ENCODE measurements around the gene QRICH2.
"Not testable (repeated sequence)": the region's sequence is repeated elsewhere in the genome, so short reads cannot be mapped to it uniquely, and the experiment has no call there.

The QRICH2 gene

DNA sequence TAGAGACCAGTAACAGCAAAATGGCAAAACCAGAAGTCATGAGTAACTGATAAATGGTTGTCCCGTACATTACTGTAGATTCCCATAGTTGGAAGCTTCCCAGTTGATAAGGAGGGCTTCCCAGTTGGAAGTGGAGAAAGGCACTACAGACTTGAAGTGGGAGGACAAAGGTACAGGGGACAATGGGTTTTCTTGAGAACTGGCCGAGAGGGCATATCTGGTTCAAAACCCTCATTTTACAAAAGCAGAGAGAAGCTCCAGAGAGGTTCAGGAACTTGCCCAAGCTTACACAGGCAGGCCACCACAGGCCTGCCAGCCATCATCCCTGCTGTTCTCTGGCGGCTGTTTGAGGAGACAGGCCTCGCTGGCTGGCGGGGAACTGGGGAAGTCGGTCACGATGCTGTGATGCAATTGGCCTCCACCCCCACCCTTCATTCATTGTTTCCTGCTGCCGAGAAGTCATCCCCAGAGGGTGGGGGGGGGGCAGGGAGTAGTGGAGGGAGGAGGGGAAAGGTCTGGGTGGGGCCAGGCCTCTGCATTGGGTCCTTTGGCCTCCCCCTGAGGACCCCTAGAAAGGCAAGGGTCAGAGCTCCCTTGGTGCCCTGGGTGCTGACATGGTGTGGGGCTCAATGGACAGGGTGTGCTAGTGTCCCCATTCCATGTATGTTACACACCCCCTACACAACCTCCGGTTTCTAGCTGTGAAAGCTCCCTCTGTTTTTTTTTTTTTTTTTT, 39.9 kb downstream of the QRICH2 start:
- in situ Hi-C loops (cut with MboI; ENCODE audit: low sequenced_read_pairs) = loop anchor here (10.0 kb wide), 2 partner anchors 53 to 123 kb away; partner anchors contain the start of gene FOXJ1

DNA sequence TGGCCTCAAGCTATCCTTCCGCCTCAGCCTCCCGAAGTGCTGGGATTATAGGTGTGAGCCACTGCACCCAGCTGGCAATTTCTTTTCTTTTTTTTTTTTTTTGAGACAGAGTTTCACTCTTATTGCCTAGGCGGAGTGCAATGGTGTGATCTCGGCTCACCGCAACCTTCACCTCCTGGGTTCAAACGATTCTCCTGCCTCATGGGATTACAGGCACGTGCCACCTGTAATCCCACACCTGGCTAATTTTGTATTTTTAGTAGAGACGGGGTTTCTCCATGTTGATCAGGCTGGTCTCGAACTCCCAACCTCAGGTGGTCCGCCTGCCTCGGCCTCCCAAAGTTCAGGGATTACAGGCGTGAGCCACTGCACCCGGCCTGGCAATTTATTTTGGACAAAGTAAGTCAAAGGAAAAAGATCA, 40.5 kb downstream of the QRICH2 start:
- in situ Hi-C loops (cut with MboI; ENCODE audit: low sequenced_read_pairs) = loop anchor here (10.0 kb wide), 2 partner anchors 53 to 123 kb away; partner anchors contain the start of gene FOXJ1

DNA sequence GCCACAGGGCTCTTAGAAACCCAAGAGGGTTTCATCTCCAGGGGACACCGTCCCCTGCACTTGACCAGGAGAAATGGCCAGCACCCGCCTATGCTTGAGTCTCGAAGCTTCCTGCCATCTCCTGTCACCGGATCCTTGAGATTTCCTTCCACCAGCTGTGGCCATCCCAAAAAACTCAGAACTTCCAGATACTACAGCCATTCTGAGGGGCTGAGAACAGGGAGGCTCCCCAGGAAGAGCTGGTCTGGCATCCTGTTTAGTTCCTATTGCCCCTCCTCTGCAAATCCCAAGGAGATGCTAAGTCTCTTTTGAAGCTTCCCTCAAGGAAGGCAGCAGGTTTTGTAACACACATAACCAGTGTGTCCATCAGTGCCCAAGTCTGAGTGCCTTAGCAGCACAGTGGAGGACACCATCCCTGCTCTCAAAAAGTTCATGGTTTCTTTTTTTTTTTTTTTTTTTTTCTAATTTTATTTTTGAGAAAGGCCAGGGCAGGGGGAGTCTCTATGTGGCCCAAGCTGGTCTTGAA, 41.0 kb downstream of the QRICH2 start:
- in situ Hi-C loops (cut with MboI; ENCODE audit: low sequenced_read_pairs) = loop anchor here (10.0 kb wide), 2 partner anchors 52 to 122 kb away; partner anchors contain the start of gene FOXJ1

DNA sequence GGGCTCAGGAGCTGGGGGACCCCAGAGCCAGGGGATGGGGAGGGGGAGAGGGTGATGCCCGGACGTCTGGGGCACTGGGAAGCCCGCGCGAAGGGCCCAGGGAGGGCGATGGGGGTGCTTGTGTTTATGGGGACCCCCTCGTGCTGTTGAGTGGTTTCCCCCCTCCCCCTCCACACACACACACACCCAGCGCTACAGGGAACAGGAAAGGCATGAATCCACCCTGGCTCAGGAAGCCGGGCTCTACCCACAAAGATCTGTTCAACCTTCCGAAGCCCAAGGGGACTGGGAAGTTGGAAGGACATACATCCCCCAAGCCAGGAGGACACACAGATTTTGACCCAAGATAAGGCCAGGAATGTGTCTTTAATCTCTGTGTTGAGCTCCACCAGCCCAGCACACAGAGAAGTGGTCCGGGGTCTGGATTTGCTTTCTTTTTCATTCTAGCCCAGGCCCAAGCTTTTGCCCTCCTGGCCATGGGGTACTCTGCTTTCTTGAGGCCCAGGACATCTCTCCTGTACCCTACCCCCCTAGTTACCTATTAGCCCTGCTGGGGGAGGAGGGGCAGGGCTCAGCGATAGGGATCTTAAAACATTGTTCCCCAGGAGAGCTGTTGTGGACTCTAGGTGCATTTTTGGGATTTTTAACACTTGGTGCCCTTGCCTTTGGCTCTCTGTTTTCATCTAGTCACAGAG, 41.7 kb downstream of the QRICH2 start:
- in situ Hi-C loops (cut with MboI; ENCODE audit: low sequenced_read_pairs) = loop anchor here (10.0 kb wide), 2 partner anchors 52 to 122 kb away; partner anchors contain the start of gene FOXJ1

DNA sequence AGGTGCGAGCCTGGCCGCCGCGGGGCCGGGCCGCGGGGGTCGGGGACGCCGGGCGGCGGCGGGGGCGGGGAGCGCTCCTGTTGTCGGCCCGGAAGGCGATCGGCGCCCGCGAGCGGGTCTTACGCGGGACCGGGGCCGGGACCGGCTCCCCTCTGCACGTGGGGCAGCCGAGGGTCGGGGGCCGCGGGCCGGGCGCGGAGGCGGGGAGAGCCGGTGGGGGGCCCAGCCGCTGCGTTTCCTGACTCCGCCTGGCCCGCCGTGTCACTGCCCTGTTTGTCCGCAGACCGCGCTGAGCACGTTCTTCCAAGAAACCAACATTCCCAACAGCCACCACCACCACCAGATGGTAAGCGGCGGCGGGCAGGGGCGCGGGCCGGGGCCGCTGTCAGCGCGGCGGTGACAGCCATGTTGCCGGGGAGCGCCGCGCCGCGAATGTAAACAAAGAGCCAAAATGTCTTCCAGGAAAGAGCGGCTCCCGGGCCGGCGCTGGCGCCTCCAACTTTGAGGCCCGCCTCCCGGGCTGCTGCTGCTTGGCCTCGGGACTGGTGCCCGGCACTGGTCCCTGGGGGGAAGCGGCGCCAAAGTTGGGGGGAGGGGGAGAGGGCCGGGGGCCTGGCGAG, 42.3 kb downstream of the QRICH2 start:
- in situ Hi-C loops (cut with MboI; ENCODE audit: low sequenced_read_pairs) = loop anchor here (10.0 kb wide), 2 partner anchors 51 to 121 kb away; partner anchors contain the start of gene FOXJ1

DNA sequence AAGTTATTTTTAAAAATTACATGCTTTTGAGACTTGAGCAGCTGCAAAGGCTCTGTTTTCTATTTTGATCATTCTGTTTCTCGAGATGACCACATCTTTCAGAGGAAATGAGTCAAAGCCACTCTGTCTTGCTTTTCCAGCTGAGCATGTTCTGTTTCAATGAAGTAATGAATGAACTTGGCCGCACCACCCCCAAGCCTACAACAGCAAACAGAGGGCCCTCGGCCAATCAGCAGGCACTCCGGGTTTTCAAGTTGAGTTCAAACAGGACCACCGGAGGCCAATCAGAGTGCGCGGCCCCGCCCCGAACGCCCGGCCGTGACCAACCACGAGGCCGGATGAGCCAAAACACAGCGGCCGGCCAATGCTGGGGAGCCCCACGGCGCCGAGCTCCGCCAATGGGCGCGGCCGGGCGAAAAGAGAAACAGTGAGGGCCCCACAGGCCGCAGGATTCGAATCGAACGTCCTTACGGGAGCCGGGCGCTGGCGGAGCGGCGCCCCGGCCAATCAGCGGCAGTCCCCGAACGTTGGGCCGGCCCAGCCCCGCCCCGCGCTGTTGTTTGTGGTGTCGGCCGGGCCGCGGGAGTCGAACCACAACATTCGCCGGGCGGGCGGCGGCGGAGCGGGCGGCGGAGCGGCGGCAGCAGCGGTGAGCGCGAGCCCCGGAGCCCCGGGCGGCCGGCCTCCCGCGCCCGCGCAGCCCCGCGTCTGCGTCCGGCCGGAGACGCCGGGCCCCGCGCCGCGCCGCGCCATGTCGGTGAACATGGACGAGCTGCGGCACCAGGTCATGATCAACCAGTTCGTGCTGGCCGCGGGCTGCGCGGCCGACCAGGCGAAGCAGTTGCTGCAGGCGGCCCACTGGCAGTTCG, 43.1 kb downstream of the QRICH2 start, which contains the start of gene UBALD2:
Gene UBALD2, plus strand, starts transcription at position 594 of the 869 bp plus-strand sequence. Its CDS starts 158 bp downstream, at position 752.
- in situ Hi-C loops (cut with MboI; ENCODE audit: low sequenced_read_pairs) = loop anchor here (10.0 kb wide), 2 partner anchors 50 to 120 kb away; partner anchors contain the start of gene FOXJ1

DNA sequence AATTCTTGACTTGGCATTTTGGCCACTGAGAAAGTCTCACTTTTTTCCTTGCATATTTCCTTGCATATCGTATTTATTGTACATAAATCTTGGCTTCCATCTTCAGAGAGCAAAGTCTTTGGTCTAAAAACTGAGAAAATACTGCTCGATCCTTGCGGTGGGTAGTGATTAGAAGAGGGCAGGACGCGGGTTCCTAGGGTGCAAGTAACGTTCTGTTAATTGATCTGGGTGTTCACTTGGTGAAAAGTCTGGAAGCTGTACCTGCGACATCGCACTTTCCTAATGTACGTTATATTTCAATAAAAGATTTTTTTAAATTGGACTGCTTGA, 43.7 kb downstream of the QRICH2 start:
- in situ Hi-C loops (cut with MboI; ENCODE audit: low sequenced_read_pairs) = loop anchor here (10.0 kb wide), 2 partner anchors 50 to 120 kb away; partner anchors contain the start of gene FOXJ1

DNA sequence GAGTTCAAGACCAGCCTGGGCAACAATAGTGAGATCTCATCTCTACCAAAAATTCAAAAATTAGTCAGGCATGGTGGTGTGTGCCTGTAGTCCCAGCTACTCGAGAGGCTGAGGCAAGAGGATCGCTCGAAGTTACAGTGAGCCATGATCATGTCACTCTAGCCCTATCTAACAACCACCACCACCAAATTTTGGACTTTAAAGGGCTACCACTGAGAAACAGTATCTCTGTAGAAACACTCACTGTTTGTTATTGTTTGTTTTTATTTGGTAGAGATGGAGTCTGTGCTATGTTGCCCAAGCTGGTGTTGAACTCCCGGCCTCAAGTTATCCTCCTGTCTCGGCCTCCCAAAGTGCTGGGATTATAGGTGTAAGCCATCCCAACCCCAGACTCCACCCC, 44.2 kb downstream of the QRICH2 start:
- in situ Hi-C loops (cut with MboI; ENCODE audit: low sequenced_read_pairs) = loop anchor here (10.0 kb wide), 2 partner anchors 49 to 119 kb away; partner anchors contain the start of gene FOXJ1

DNA sequence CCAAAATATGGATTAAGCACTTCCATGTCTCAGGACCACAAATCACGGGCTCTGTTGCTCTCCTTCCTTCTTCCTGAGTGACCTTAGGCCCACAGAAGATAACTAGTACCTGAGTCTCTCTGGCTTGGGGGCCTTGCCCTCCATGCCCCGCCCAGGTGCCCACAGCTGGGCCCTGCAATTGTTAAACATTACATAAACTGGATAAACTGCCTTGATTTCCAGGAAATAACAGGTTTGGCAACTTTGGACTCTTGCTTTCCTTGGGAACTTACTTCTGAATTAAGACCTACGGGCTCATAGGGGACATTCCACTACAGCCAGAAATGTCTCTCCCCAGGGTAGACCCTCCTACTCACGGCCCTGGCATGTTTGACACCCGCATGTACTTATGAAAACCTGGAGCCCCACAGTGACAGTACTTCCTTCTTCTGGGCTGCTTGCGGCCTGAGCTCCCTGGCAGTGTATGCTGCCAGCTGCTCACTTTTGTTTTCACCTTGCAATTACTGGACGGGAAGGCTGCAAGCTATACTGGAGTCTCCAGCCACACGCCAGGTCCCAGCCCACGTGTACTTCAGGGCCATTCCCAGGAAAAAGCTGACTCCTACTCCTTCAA, 45.2 kb downstream of the QRICH2 start:
- in situ Hi-C loops (cut with MboI; ENCODE audit: low sequenced_read_pairs) = loop anchor here (10.0 kb wide), 2 partner anchors 48 to 118 kb away; partner anchors contain the start of gene FOXJ1

DNA sequence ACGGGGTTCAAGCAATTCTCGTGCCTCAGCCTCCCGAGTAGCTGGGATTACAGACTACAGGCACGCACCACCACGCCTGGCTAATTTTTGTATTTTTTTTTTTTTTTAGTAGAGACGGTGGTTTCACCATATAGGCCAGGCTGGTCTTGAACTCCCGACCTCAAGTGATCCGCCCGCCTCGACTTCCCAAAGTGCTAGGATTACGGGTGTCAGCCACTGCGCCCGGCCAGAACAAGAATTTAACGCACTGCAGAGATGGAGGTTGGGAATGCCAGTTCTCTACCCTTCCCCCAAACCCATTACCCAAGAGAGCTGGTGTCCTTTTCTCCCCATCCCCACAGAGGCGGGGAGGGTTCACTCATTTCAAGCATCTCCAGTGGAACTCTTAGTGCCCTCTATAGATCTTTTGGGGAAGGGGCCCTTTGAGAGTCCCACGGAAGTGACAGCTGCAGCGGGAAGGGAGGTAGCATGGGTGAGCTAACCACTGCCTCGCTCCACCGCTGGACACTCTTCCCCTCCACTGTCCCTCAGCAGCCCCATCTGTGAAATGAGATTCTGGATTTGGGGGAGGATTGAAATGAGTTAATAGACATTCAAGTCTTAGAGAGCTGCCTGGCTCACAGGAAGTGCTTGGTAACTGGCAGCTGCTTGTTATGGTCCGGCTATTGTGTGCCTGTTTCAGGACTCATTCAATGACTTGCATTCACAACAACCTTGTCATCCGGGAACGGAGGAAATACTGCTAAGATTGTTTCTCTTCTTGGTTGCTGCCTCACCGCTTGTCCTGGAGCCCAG, 46.5 kb downstream of the QRICH2 start:
- in situ Hi-C loops (cut with MboI; ENCODE audit: low sequenced_read_pairs) = loop anchor here (10.0 kb wide), 2 partner anchors 47 to 117 kb away; partner anchors contain the start of gene FOXJ1

DNA sequence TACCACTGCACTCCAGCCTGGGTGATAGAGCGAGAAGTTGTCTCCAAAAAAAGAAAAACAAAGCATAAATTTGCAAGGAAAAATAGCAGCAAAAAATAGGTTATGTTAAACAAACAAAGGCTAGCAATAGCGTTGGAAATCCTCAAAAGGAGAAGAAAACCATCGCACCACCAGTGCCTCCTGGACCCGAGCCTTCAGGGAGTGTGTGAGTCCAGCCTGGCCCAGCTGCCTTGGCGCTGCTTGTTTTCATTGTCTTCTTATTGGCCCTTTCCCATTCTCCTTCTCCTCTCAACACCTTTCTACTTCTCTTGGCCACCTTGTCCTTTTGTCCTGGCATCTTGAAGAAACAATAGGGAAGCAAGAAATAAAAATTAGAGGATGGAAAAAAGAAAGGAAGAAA, 47.4 kb downstream of the QRICH2 start:
- in situ Hi-C loops (cut with MboI; ENCODE audit: low sequenced_read_pairs) = loop anchor here (10.0 kb wide), 2 partner anchors 46 to 116 kb away; partner anchors contain the start of gene FOXJ1

DNA sequence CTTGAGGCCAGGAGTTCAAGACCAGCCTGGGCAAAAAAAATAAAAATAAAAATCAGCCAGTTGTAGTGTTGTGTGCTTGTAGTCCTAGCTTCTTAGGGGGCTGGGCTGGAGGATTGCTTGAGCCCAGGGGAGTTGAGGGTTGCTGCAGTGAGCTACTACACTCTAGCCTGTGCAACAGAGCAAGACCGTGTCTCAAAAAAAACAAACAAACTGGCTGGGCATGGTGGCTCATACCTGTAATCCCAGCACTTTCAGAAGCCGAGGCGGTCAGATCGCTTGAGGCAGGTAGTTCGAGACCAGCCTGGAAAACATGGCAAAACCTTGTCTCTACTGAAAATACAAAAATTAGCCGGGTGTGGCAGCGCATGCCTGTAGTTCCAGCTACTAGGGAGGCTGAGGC, 47.9 kb downstream of the QRICH2 start:
- in situ Hi-C loops (cut with MboI; ENCODE audit: low sequenced_read_pairs) = loop anchor here (10.0 kb wide), 2 partner anchors 45 to 115 kb away; partner anchors contain the start of gene FOXJ1

DNA sequence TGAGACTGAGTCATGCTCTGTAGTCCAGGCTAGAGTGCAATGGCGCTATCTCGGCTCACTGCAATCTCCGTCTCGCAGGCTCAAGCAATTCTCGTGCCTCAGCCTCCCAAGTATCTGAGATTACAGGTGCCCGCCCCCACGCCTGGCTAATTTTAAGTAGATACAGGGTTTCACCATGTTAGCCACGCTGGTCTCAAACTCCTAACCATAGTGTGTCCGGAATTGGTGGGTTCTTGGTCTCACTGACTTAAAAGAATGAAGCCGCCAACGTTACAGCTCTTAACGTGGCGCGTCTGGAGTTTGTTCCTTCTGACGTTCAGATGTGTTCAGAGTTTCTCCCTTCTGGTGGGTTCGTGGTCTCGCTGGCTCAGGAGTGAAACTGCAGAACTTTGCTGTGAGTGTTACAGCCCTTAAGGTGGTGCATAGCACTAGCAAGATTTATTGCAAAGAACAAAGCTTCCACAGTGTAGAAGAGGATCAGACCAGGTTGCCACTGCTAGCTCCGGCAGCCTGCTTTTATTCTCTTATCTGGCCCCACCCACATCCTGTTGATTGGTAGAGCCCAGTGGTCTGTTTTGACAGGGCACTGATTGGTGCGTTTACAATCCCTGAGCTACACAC, 51.5 kb downstream of the QRICH2 start:
- in situ Hi-C loops (cut with MboI; ENCODE audit: low sequenced_read_pairs) = not testable (repeated sequence)

DNA sequence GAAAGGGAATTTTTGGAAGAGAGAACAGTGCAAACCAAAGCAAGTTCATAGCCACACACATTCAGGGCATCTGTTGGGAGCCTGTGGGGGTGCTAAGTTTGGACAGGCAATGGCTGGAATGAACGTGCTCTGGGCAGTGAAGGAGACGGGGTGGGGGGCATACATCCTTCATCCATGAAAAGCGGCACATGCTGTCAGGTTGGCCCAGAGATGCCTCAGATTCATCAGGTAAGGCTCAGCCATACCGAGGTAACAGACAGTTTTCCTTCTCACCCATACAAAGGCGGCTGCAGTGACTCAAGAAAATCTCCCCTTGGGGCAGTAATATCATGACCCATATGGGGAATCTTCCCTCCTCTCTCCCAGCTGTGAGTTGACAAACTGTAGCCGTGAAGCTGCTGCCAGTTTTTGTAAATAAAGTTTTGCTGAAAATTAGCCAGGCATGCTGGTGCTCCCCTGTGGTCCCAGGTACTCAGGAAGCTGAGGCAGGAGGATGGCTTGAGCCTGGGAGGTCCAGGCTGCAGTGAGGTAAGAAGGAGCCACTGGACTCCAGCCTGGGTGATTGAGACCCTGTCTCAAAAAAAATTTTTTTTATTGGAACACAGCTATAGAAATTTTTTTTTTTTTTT, 52.2 kb downstream of the QRICH2 start:
- in situ Hi-C loops (cut with MboI; ENCODE audit: low sequenced_read_pairs) = no loop called here

DNA sequence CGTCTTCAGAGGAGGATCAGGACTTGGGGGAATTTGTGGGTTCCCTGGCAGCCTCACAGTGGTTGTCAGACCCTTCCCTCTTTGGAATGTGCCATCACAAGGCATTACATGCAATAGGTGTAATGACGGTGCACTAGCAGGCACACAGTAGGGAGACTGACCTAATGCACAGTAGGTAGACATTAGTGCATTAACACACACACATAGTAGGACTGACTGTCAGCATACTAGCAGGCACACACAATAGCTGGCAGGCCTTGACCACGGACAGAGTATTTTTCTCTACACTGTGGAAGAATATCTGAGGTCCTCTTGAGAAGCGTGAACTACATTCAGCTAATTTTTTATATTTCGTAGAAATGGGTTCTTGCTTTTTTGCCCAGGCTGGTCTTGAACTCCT, 53.8 kb downstream of the QRICH2 start:
- in situ Hi-C loops (cut with MboI; ENCODE audit: low sequenced_read_pairs) = no loop called here

DNA sequence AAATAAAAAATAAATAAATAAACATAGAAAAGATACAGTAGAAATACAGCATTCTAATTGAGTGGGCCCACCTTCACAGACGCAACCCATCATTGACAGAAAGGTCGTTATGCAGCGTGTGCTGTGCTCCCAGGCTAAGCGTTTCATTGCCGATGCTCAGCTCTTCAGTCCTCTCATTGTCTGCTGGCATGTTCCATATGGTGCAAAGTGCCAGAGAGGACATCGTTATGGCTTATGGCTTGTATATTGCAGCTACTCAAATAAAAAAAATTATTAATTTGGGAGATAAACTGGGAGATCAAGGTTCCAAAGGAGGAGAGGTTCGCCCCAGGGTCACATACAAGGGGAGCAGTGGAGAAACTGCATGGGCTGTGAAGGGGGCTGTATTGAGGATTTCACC, 54.2 kb downstream of the QRICH2 start:
- in situ Hi-C loops (cut with MboI; ENCODE audit: low sequenced_read_pairs) = no loop called here

DNA sequence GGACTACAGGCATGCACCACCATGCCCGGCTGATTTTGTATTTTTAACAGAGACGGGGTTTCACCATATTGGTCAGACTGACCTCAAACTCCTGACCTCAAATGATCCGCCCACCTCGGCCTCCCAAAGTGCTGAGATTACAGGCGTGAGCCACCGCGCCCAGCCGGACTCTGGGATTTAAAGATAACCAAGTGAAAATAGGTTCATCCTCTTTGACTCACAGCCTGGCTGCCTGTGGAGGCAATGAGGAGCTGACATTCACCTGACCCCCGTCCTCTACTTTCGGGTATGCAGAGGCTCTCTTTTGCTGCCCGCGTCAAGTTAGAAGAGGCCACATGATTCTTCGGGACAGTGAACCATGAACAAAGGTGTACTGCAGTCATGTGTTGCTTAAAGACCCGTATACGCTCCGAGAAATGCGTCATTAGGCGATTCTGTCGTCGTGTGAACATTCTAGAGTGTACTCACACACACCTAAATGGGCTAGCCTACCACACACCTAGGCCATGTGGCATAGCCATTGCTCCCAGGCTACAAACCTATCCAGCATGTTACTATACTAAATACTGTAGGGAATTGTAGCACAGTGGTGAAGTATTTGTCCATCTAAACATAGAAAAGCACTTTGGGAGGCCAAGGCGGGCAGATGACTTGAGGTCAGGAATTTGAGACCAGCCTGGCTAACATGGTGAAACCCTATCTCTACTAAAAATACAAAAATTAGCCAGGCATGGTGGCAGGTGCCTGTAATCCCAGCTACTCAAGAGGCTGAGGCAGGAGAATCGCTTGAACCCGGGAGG, 54.9 kb downstream of the QRICH2 start:
- in situ Hi-C loops (cut with MboI; ENCODE audit: low sequenced_read_pairs) = not testable (repeated sequence)

Data from HL-60/S4 treated with retinoic acid at 250 ng/mL for 4 days and 3 days (cell line).